Effector memory CD8-positive, alpha-beta T cell (primary cell): ENCODE measurements around the gene BTK.

Experiments used
- ATAC-seq: fragments of 150-1000 bp; cut with Tn5 transposase; replicated peaks from 2 replicates; pipeline ENCODE4 v1.10.0; 2021; ENCODE audit warnings: mild to moderate bottlenecking, moderate library complexity
- DNase-seq, 3 experiments: peaks; one replicate each; pipeline ENCODE4 v3.0.0; 2021
- H3K27ac Mint-ChIP-seq, 2 donors: one replicate each; pipeline ENCODE4 v1.8.0; 2022; ENCODE audit warnings: mild to moderate bottlenecking in 2 of 2, mixed read lengths in 2 of 2, moderate library complexity in 2 of 2
- H3K27me3 Mint-ChIP-seq, 2 donors: one replicate each; pipeline ENCODE4 v1.8.0; 2022; ENCODE audit warnings: mixed read lengths in 2 of 2
- H3K36me3 Mint-ChIP-seq: one replicate; pipeline ENCODE4 v1.8.0; 2022; ENCODE audit warnings: mild to moderate bottlenecking, moderate library complexity, mixed read lengths; ENCODE audit not compliant: insufficient read depth
- H3K4me1 Mint-ChIP-seq, 2 donors: one replicate each; pipeline ENCODE4 v1.8.0; 2022; ENCODE audit warnings: low read depth in 2 of 2, mixed read lengths in 2 of 2
- H3K4me3 Mint-ChIP-seq, 2 donors: one replicate each; pipeline ENCODE4 v1.8.0; 2022; ENCODE audit warnings: mild to moderate bottlenecking in 2 of 2, mixed read lengths in 2 of 2, moderate library complexity in 2 of 2
- H3K9me3 Mint-ChIP-seq, 2 donors: one replicate each; pipeline ENCODE4 v1.8.0; 2022; ENCODE audit warnings: mixed read lengths in 2 of 2

The BTK gene

GRCh38 chrX:101385026-101385684, 836 bp downstream of the BTK start:
- ATAC-seq: no peak
- Mint-ChIP-seq H3K27ac (no peak overlapping the region), H3K4me3 (no peak overlapping the region), H3K36me3 (peaks cover 4% of the 10 kb centered on the region), H3K27me3 (no peaks in the 10 kb centered on the region), H3K9me3 (no peaks in the 10 kb centered on the region), H3K4me1 (no peaks in the 10 kb centered on the region)
- no peak for DNase-seq

- no peak for DNase-seq
- no peak for ATAC-seq
- peaks cover 4% of the 10 kb centered on the region for H3K36me3 Mint-ChIP-seq
- no peaks in the 10 kb centered on the region for H3K9me3 Mint-ChIP-seq
- no peaks in the 10 kb centered on the region for H3K4me1 Mint-ChIP-seq
- no peak overlapping the region for H3K27ac Mint-ChIP-seq
- H3K27me3 Mint-ChIP-seq: no peaks in the 10 kb centered on the region
- H3K4me3 Mint-ChIP-seq: no peak overlapping the region
These were observed 2.2 kb downstream of the BTK start for GRCh38 chrX:101383679-101384205.

- no peak for ATAC-seq
These were observed 8.4 kb downstream of the BTK start for GRCh38 chrX:101377547-101377946.

GRCh38 chrX:101370888-101371504, 15.0 kb downstream of the BTK start:
- H3K4me3 Mint-ChIP-seq: no peak overlapping the region
- no peaks in the 10 kb centered on the region for H3K36me3 Mint-ChIP-seq
- H3K27me3 Mint-ChIP-seq: no peaks in the 10 kb centered on the region
- no peak for ATAC-seq
- H3K27ac Mint-ChIP-seq: no peak overlapping the region
- DNase-seq: no peak
- H3K4me1 Mint-ChIP-seq: no peaks in the 10 kb centered on the region
- no peaks in the 10 kb centered on the region for H3K9me3 Mint-ChIP-seq

More at GRCh38 chrX:101377547-101377946, 8.4 kb downstream of the BTK start:
- Mint-ChIP-seq H3K4me1 (no peaks in the 10 kb centered on the region), H3K4me3 (no peak overlapping the region), H3K27ac (no peak overlapping the region), H3K27me3 (no peaks in the 10 kb centered on the region), H3K9me3 (no peaks in the 10 kb centered on the region), H3K36me3 (no peaks in the 10 kb centered on the region)
- DNase-seq: no peak

GRCh38 chrX:101369687-101370086, 16.3 kb downstream of the BTK start:
- Mint-ChIP-seq H3K4me3 (no peak overlapping the region), H3K27ac (no peak overlapping the region), H3K9me3 (no peaks in the 10 kb centered on the region), H3K27me3 (no peaks in the 10 kb centered on the region), H3K36me3 (no peaks in the 10 kb centered on the region), H3K4me1 (no peaks in the 10 kb centered on the region)
- DNase-seq (no peak), ATAC-seq (no peak)

GRCh38 chrX:101368800-101369199, 17.2 kb downstream of the BTK start:
- Mint-ChIP-seq H3K4me1 (no peaks in the 10 kb centered on the region), H3K9me3 (no peaks in the 10 kb centered on the region), H3K4me3 (no peak overlapping the region), H3K36me3 (no peaks in the 10 kb centered on the region), H3K27ac (no peak overlapping the region), H3K27me3 (no peaks in the 10 kb centered on the region)
- ATAC-seq (no peak), DNase-seq (no peak)

GRCh38 chrX:101365301-101365795, 20.6 kb downstream of the BTK start:
- Mint-ChIP-seq H3K36me3 (peaks cover 3% of the 10 kb centered on the region), H3K4me1 (no peaks in the 10 kb centered on the region), H3K27me3 (no peaks in the 10 kb centered on the region), H3K4me3 (no peak overlapping the region), H3K27ac (no peak overlapping the region), H3K9me3 (no peaks in the 10 kb centered on the region)
- no peak for ATAC-seq
- no peak for DNase-seq

GRCh38 chrX:101362757-101363156, 23.2 kb downstream of the BTK start:
- no peak for ATAC-seq

GRCh38 chrX:101362116-101362515, 23.9 kb downstream of the BTK start:
- Mint-ChIP-seq H3K27me3 (no peaks in the 10 kb centered on the region), H3K36me3 (peaks cover 3% of the 10 kb centered on the region), H3K9me3 (no peaks in the 10 kb centered on the region), H3K27ac (no peak overlapping the region), H3K4me1 (peaks cover 0 to 5% of the 10 kb centered on the region in 2 donors), H3K4me3 (no peak overlapping the region)
- ATAC-seq: no peak
- DNase-seq: no peak

More at GRCh38 chrX:101362757-101363156, 23.2 kb downstream of the BTK start:
- no peaks in the 10 kb centered on the region for H3K9me3 Mint-ChIP-seq
- H3K36me3 Mint-ChIP-seq: peaks cover 3% of the 10 kb centered on the region
- H3K27me3 Mint-ChIP-seq: no peaks in the 10 kb centered on the region
- H3K4me1 Mint-ChIP-seq: peaks cover 0 to 5% of the 10 kb centered on the region in 2 donors
- H3K4me3 Mint-ChIP-seq: no peak overlapping the region
- DNase-seq: no peak
- H3K27ac Mint-ChIP-seq: no peak overlapping the region

- H3K36me3 Mint-ChIP-seq: peaks cover 3% of the 10 kb centered on the region
- no peak for ATAC-seq
- H3K4me1 Mint-ChIP-seq: peaks cover 0 to 5% of the 10 kb centered on the region in 2 donors
- H3K9me3 Mint-ChIP-seq: no peaks in the 10 kb centered on the region
- H3K27ac Mint-ChIP-seq: no peak overlapping the region
- DNase-seq: no peak
- H3K27me3 Mint-ChIP-seq: no peaks in the 10 kb centered on the region
- no peak overlapping the region for H3K4me3 Mint-ChIP-seq
These were observed 25.6 kb downstream of the BTK start for GRCh38 chrX:101360390-101360789.

GRCh38 chrX:101359966-101360365, 26.0 kb downstream of the BTK start:
- no peaks in the 10 kb centered on the region for H3K27me3 Mint-ChIP-seq
- peaks cover 0 to 5% of the 10 kb centered on the region in 2 donors for H3K4me1 Mint-ChIP-seq
- no peaks in the 10 kb centered on the region for H3K9me3 Mint-ChIP-seq
- DNase-seq: no peak
- H3K4me3 Mint-ChIP-seq: no peak overlapping the region
- H3K36me3 Mint-ChIP-seq: peaks cover 3% of the 10 kb centered on the region
- H3K27ac Mint-ChIP-seq: no peak overlapping the region
- ATAC-seq: no peak

- Mint-ChIP-seq H3K36me3 (peaks cover 3% of the 10 kb centered on the region), H3K27ac (no peak overlapping the region), H3K27me3 (no peaks in the 10 kb centered on the region), H3K4me3 (no peak overlapping the region), H3K9me3 (no peaks in the 10 kb centered on the region), H3K4me1 (peaks cover 0 to 5% of the 10 kb centered on the region in 2 donors)
- DNase-seq (no peak), ATAC-seq (no peak)
These were observed 28.7 kb downstream of the BTK start for GRCh38 chrX:101357166-101357795.

GRCh38 chrX:101349193-101349562, 36.8 kb downstream of the BTK start:
- Mint-ChIP-seq H3K27ac (peak overlapping the region; percentile 90 to 91), H3K4me1 (peaks cover 2 to 5% of the 10 kb centered on the region in 2 donors), H3K4me3 (peak overlapping the region; percentile 89), H3K36me3 (peaks cover 12% of the 10 kb centered on the region), H3K9me3 (no peaks in the 10 kb centered on the region), H3K27me3 (no peaks in the 10 kb centered on the region)
- DNase-seq: no peak
- no peak for ATAC-seq
